Transverse colon (tissue), 4 donors: ENCODE measurements around the gene ATF5.

ENCODE experiments used
- EP300 ChIP-seq: sonication (generic); formaldehyde crosslinking; IDR thresholded peaks from one replicate; pipeline ENCODE4 v1.6.1; 2017; ENCODE audit warnings: antibody characterized with exemption, low read depth
- POLR2A ChIP-seq: fragments of 450-650 bp; IDR thresholded peaks from one replicate; pipeline ENCODE4 v1.6.1; 2016; ENCODE audit warnings: antibody characterized with exemption, mild to moderate bottlenecking, moderate library complexity
- POLR2AphosphoS5 ChIP-seq, 3 donors: sonication (generic); formaldehyde crosslinking; IDR thresholded peaks; one replicate each; pipeline ENCODE4 v1.6.1; 2016; ENCODE audit warnings: antibody characterized with exemption in 3 of 3
- TF ChIP-seq, protein P1 (sequence below), 5 experiments: fragments of 200-600 bp in 3 of 5; fragments of 450-650 bp in 2 of 5; sonication (generic) in 3 of 5; IDR thresholded peaks; 1 replicate in 2 of 5; 2 replicates in 3 of 5; pipeline ENCODE4 v1.5.1; 2016 to 2017; ENCODE audit warnings: antibody characterized with exemption in 5 of 5, inconsistent platforms in 3 of 5, mild to moderate bottlenecking in 2 of 5, moderate library complexity in 1 of 5

DNA sequence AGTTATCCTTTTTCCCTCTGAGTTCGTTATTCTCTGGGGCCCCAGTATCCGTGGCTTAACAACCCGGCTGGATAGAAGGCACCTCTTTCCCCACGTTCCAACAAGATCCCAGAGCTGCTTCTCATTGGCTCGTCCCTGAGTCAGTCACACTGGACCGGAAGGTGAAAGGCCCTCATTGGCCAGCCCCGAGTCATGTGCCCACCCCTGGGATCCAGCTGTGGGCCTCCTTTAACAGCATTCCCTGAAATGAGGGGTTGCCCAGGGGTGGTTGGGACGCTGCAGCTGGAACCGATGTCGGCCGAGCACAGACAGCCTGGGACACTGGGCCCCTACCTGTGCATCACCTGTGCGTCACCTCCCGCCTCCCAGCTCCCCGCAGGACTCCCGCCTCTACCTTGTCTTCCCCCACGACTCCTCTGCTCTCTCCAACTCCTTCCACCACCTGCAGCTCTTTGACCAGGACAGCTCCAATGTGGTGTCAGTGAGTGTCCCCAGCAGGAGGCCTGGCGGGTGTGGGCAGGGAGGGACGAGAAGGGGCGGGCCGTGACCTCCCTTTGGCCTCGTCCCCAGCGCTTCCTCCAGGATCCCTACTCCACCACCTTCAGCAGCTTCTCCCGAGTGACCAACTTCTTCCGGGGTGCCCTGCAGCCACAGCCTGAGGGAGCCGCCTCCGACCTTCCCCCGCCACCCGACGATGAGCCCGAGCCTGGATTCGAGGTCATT lies 47.2 kb upstream of the ATF5 start:
- TF ChIP-seq, protein P1, sequence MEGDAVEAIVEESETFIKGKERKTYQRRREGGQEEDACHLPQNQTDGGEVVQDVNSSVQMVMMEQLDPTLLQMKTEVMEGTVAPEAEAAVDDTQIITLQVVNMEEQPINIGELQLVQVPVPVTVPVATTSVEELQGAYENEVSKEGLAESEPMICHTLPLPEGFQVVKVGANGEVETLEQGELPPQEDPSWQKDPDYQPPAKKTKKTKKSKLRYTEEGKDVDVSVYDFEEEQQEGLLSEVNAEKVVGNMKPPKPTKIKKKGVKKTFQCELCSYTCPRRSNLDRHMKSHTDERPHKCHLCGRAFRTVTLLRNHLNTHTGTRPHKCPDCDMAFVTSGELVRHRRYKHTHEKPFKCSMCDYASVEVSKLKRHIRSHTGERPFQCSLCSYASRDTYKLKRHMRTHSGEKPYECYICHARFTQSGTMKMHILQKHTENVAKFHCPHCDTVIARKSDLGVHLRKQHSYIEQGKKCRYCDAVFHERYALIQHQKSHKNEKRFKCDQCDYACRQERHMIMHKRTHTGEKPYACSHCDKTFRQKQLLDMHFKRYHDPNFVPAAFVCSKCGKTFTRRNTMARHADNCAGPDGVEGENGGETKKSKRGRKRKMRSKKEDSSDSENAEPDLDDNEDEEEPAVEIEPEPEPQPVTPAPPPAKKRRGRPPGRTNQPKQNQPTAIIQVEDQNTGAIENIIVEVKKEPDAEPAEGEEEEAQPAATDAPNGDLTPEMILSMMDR (IDR thresholded peaks at IDR 0.05): no peak
- no peak for TF ChIP-seq POLR2A
- TF ChIP-seq POLR2AphosphoS5 (IDR thresholded peaks at IDR 0.05): no peak
- no peak for TF ChIP-seq EP300
